Endothelial cell of umbilical vein (primary cell): ENCODE measurements around the gene PAX5. TPM values are rescaled to one million over a fixed set of nuclear protein-coding genes. Genes with fewer than 3 reads are reported as not detected.

Experiments used
- BruUV-seq: library from RNA; stranded (reverse); fragments of 400-500 nt; replicated peaks from 2 replicates; lab custom pipeline; 2021; lab: Mats Ljungman, UMichigan
- CTCF ChIA-PET: fragments of 300-600, 350-600 bp; sonication (Branson Sonifier 250); formaldehyde crosslinking; loops from one replicate; lab custom pipeline; 2021; ENCODE audit warnings: antibody characterized with exemption, inconsistent platforms; lab: Charles Lee
- POLR2A ChIA-PET: fragments of 300-600, 350-600 bp; sonication (Branson Sonifier 250); formaldehyde crosslinking; loops from one replicate; lab custom pipeline; 2021; ENCODE audit warnings: antibody characterized with exemption, inconsistent platforms; lab: Charles Lee
- DNase-seq: peaks from one replicate; pipeline ENCODE4 v3.0.0-alpha.2; 2011; ENCODE audit warnings: low read depth, low spot score
- FAIRE-seq: peaks from 2 replicates; lab custom pipeline; 2011; peaks lifted over from hg19 to GRCh38; lab: Jason Lieb, UNC
- H2AFZ ChIP-seq: 2 replicates; pipeline ENCODE4 v1.6.0; 2012; ENCODE audit warnings: low read depth, low read length, control low read depth, inconsistent platforms
- H3K27ac ChIP-seq: 2 replicates; pipeline ENCODE4 v1.5.1; 2011; ENCODE audit warnings: low read depth, mild to moderate bottlenecking, control low read depth, low read length, moderate library complexity; ENCODE audit not compliant: insufficient read depth
- H3K27me3 ChIP-seq, 2 experiments: 2 replicates each; pipeline versions ENCODE4 v1.6.0 to v1.6.1; 2011; ENCODE audit warnings: low read length in 2 of 2, mixed read lengths in 1 of 2; ENCODE audit not compliant: control insufficient read depth in 2 of 2, insufficient read depth in 2 of 2
- H3K36me3 ChIP-seq, 2 experiments: 2 replicates in 1 of 2; 3 replicates in 1 of 2; pipeline ENCODE4 v1.5.1; 2011; ENCODE audit warnings: low read length in 2 of 2, mild to moderate bottlenecking in 1 of 2, moderate library complexity in 1 of 2; ENCODE audit not compliant: control insufficient read depth in 2 of 2, insufficient read depth in 2 of 2; ENCODE audit errors: extremely low read depth in 1 of 2
- H3K4me1 ChIP-seq: 3 replicates; pipeline ENCODE4 v1.5.1; 2011; ENCODE audit warnings: mild to moderate bottlenecking, low read length; ENCODE audit not compliant: control insufficient read depth, insufficient read depth; ENCODE audit errors: extremely low read depth
- H3K4me2 ChIP-seq: 2 replicates; pipeline ENCODE4 v1.6.1; 2011; ENCODE audit warnings: low read length, control low read depth, mixed read lengths; ENCODE audit not compliant: insufficient read depth
- H3K4me3 ChIP-seq, 3 experiments: fragments of 200-600 bp in 1 of 3; sonication (generic), shearing (Covaris generic) in 1 of 3; replicated peaks in 1 of 3; 2 replicates each; pipeline ENCODE4 v1.5.1; 2011 to 2016; ENCODE audit warnings: control low read depth in 3 of 3, low read length in 3 of 3, mild to moderate bottlenecking in 2 of 3, inconsistent platforms in 1 of 3, low read depth in 1 of 3, moderate library complexity in 1 of 3; ENCODE audit not compliant: insufficient read depth in 1 of 3
- H3K79me2 ChIP-seq: 2 replicates; pipeline ENCODE4 v1.6.0; 2012; ENCODE audit warnings: low read length, inconsistent platforms; ENCODE audit not compliant: control insufficient read depth, insufficient read depth
- H3K9ac ChIP-seq: replicated peaks from 2 replicates; pipeline ENCODE3; 2011; ENCODE audit warnings: low read length, control low read depth; ENCODE audit not compliant: insufficient read depth; ENCODE audit errors: extremely low read depth
- H3K9me1 ChIP-seq: replicated peaks from 3 replicates; pipeline ENCODE4 v1.6.0; 2011; ENCODE audit warnings: mild to moderate bottlenecking, low read length; ENCODE audit not compliant: control insufficient read depth, insufficient read depth; ENCODE audit errors: extremely low read depth
- H3K9me3 ChIP-seq: replicated peaks from 2 replicates; pipeline ENCODE4 v1.5.1; 2012; ENCODE audit warnings: low read length, inconsistent platforms; ENCODE audit not compliant: control insufficient read depth, insufficient read depth
- H4K20me1 ChIP-seq: replicated peaks from 2 replicates; pipeline ENCODE3; 2011; ENCODE audit warnings: mild to moderate bottlenecking, low read length; ENCODE audit not compliant: control insufficient read depth, insufficient read depth; ENCODE audit errors: extremely low read depth
- CTCF ChIP-seq, 2 donors: IDR thresholded peaks; 1 replicate in 1 of 2; 2 replicates in 1 of 2; pipeline ENCODE4 v1.5.1; 2011; ENCODE audit warnings: low read length in 2 of 2, mild to moderate bottlenecking in 2 of 2, moderate library complexity in 2 of 2, control low read depth in 1 of 2, inconsistent platforms in 1 of 2, low read depth in 1 of 2; ENCODE audit not compliant: insufficient read depth in 1 of 2; ENCODE audit errors: extremely low read depth in 1 of 2
- EZH2 ChIP-seq: IDR thresholded peaks from 2 replicates; pipeline ENCODE4 v1.6.1; 2012; ENCODE audit warnings: borderline replicate concordance, low read depth, mild to moderate bottlenecking, moderate library complexity, low read length, inconsistent platforms; ENCODE audit not compliant: severe bottlenecking
- FOS ChIP-seq: IDR thresholded peaks from 2 replicates; pipeline ENCODE4 v1.6.1; 2011; ENCODE audit warnings: mild to moderate bottlenecking, low read length, moderate library complexity, borderline replicate concordance; ENCODE audit not compliant: insufficient read depth
- GATA2 ChIP-seq: IDR thresholded peaks from 2 replicates; pipeline ENCODE4 v1.7.0; 2011; ENCODE audit warnings: low read depth, mild to moderate bottlenecking, moderate library complexity, mixed read lengths, low read length; ENCODE audit not compliant: insufficient read length, insufficient read depth
- JUN ChIP-seq: IDR thresholded peaks from 2 replicates; pipeline ENCODE4 v1.6.1; 2011; ENCODE audit warnings: borderline replicate concordance, low read depth; ENCODE audit not compliant: insufficient read length, insufficient read depth
- MAX ChIP-seq: IDR thresholded peaks from 2 replicates; pipeline ENCODE4 v1.6.1; 2011; ENCODE audit not compliant: insufficient read depth, insufficient read length
- MYC ChIP-seq: IDR thresholded peaks from one replicate; pipeline ENCODE4 v1.6.1; 2011; ENCODE audit warnings: mild to moderate bottlenecking, low read depth, low read length
- POLR2A ChIP-seq: IDR thresholded peaks from 2 replicates; pipeline ENCODE4 v1.6.1; 2012; ENCODE audit warnings: low read depth, mild to moderate bottlenecking, control low read depth, low read length
- POLR2AphosphoS5 ChIP-seq: IDR thresholded peaks from 2 replicates; pipeline ENCODE4 v1.6.1; 2012; ENCODE audit warnings: low read depth, mild to moderate bottlenecking, control low read depth, low read length, moderate library complexity; ENCODE audit not compliant: insufficient read depth
- dilution Hi-C: fragments of 300-500 bp; cut with MboI; formaldehyde crosslinking; loops from one replicate; pipeline ENCODE4 v1.15.0; 2019; ENCODE audit warnings: low sequenced_read_pairs; ENCODE audit not compliant: extremely low pct_ligation_motif_present
- intact Hi-C: fragments of 100-400 bp; cut with micrococcal nuclease; formaldehyde crosslinking; loops from one replicate; pipeline ENCODE4 v1.10.0; 2022
- polyA plus RNA-seq, 4 experiments: library from polyadenylated mRNA; depleted of rRNA in 3 of 4; stranded (reverse) in 3 of 4; unstranded in 1 of 4; fragments of >200 nt; gene quantifications; 2 replicates each; pipeline versions ENCODE4 v1.2.1 to v1.2.3, GENCODE V29; 2011 to 2012; ENCODE audit warnings: missing spikeins in 1 of 4
- total RNA-seq: library from RNA; stranded (reverse); gene quantifications from 2 replicates; pipeline ENCODE4 v1.2.3, GENCODE V29; 2021

PAX5 gene
- total and polyA plus RNA-seq, 2 donors (not counting 3 experiments of a cell fraction or from before 2014, with no cell fraction given), result not detected

GRCh38 chr9:36912620-36913019 is 121.4 kb downstream of the PAX5 start:
- no peak for DNase-seq
- H3K9me1 ChIP-seq, result no peaks in the 10 kb centered on the region
- no peaks in the 10 kb centered on the region for H3K36me3 ChIP-seq
- H3K27me3 ChIP-seq, result peaks cover 4 to 18% of the 10 kb centered on the region in 2 experiments
- H3K4me1 ChIP-seq, result no peaks in the 10 kb centered on the region
- H3K4me3 ChIP-seq, result no peak overlapping the region
- no peaks in the 10 kb centered on the region for H3K9me3 ChIP-seq
- CTCF ChIA-PET, result interaction anchor here (2.1 kb wide), 1 partner anchor 9 kb away, joined by 7 read pairs; no protein-coding TSS in a partner anchor
- TF ChIP-seq POLR2A, result no peak
- no peak for TF ChIP-seq POLR2AphosphoS5
- TF ChIP-seq JUN, result no peak
- no peak for TF ChIP-seq MYC
- no peak for TF ChIP-seq FOS
- TF ChIP-seq GATA2, result no peak
- TF ChIP-seq MAX, result no peak
- no peak for TF ChIP-seq CTCF (IDR thresholded peaks at IDR 0.05; ENCODE audit: extremely low read depth in 1 of 2, insufficient read depth in 1 of 2, low read depth in 1 of 2, low read length in 2 of 2)
- no peak for TF ChIP-seq EZH2
- POLR2A ChIA-PET, result no interaction called here
- BruUV-seq, result no TSS peak
- H3K79me2 ChIP-seq, result no peaks in the 10 kb centered on the region
- no peak overlapping the region for H3K27ac ChIP-seq
- no peak overlapping the region for H3K9ac ChIP-seq
- no peaks in the 10 kb centered on the region for H4K20me1 ChIP-seq
- no peak overlapping the region for H3K4me2 ChIP-seq
- intact Hi-C loops (no loop called here), dilution Hi-C loops (no loop called here)
- FAIRE-seq, result no peak
- no peak overlapping the region for H2AFZ ChIP-seq
